ENCODE results near the gene LRRC8A.
"Not testable (repeated sequence)": the region's sequence is repeated elsewhere in the genome, so short reads cannot be mapped to it uniquely, and the experiment has no call there.

Gene LRRC8A

DNA sequence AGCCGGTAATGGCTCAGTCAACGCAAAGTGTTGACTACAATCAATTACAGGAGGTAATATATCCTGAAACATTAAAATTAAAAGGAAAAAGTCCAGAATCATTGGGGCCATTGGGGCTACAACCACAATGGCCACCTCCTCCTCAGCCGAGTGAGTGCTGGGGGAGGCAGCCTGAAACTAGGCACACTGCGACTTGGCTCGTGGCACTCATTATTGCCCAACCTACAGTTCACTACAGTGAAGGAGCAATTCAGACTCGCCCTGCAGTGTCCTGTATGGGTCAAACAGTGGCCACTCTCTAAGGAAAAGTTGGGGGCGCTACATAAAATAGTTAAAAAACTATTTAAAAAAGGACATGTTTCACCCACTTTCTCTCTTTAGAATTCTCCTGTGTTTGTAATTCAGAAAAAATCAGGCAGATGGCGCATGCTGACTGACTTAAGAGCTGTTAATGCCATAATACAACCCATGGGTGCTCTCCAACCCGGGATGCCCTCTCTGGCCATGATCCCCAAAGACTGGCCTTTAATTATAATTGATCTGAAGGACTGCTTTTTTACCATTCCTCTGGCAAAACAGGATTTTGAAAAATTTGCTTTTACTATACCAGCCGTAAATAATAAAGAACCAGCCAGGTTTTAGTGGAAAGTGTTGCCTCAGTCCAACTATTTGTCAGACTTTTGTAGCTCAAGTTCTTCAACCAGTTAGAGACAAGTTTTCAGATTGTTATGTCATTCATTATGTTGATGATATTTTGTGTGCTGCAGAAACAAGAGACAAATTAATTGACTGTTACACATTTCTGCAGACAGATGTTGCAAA, 29.9 kb upstream of the LRRC8A start:
- not testable (repeated sequence) for H3K4me1 Mint-ChIP-seq; DNase-seq; H3K27me3 Mint-ChIP-seq (ENCODE audit: low read depth, poor library complexity); H3K27ac Mint-ChIP-seq; H3K4me3 Mint-ChIP-seq
- H3K36me3 Mint-ChIP-seq (ENCODE audit: low read depth): peaks cover 30% of the 10 kb centered on the region
- peaks cover 35% of the 10 kb centered on the region for H3K9me3 Mint-ChIP-seq
- TF ChIP-seq, protein P1, sequence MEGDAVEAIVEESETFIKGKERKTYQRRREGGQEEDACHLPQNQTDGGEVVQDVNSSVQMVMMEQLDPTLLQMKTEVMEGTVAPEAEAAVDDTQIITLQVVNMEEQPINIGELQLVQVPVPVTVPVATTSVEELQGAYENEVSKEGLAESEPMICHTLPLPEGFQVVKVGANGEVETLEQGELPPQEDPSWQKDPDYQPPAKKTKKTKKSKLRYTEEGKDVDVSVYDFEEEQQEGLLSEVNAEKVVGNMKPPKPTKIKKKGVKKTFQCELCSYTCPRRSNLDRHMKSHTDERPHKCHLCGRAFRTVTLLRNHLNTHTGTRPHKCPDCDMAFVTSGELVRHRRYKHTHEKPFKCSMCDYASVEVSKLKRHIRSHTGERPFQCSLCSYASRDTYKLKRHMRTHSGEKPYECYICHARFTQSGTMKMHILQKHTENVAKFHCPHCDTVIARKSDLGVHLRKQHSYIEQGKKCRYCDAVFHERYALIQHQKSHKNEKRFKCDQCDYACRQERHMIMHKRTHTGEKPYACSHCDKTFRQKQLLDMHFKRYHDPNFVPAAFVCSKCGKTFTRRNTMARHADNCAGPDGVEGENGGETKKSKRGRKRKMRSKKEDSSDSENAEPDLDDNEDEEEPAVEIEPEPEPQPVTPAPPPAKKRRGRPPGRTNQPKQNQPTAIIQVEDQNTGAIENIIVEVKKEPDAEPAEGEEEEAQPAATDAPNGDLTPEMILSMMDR (IDR thresholded peaks at IDR 0.05): peak; percentile 13

DNA sequence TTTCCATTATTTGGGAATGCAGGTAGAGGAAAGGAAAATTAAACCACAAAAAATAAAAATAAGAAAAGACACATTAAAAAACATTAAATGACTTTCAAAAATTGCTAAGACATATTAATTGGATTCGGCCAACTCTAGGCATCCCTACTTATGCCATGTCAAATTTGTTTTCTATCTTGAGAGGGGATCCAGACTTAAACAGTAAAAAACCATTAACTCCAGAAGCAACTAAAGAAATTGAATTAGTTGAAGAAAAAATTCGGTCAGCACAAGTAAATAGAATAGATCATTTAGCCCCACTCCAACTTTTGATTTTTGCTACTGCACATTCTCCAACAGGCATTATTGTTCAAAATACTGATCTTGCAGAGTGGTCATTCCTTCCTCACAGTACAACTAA, 29.3 kb upstream of the LRRC8A start:
- H3K4me1 Mint-ChIP-seq; DNase-seq; H3K27ac Mint-ChIP-seq; H3K27me3 Mint-ChIP-seq (ENCODE audit: low read depth, poor library complexity); H3K4me3 Mint-ChIP-seq: not testable (repeated sequence)
- Mint-ChIP-seq H3K9me3 (peaks cover 32% of the 10 kb centered on the region), H3K36me3 (ENCODE audit: low read depth) (peaks cover 27% of the 10 kb centered on the region)

DNA sequence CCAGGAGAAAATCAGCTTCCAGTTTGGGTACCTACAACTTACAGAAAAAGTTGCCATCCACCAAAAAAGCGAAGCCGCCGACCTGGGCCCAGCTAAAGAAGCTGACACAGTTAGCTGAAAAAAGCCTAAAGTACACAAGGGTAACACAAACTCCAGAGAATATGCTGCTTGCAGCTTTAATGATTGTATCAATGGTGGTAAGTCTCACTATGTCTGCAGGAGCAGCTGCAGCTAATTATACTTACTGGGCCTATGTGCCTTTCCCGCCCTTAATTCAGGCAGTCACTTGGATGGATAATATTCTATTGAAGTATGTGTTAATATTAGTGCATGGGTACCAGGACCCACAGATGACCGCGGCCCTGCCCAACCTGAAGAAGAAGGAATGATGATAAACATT, 27.5 kb upstream of the LRRC8A start:
- Mint-ChIP-seq H3K9me3 (peaks cover 19% of the 10 kb centered on the region), H3K36me3 (ENCODE audit: low read depth) (peaks cover 19% of the 10 kb centered on the region)
- H3K27ac Mint-ChIP-seq; H3K4me3 Mint-ChIP-seq; DNase-seq; H3K27me3 Mint-ChIP-seq (ENCODE audit: low read depth, poor library complexity); H3K4me1 Mint-ChIP-seq: not testable (repeated sequence)

DNA sequence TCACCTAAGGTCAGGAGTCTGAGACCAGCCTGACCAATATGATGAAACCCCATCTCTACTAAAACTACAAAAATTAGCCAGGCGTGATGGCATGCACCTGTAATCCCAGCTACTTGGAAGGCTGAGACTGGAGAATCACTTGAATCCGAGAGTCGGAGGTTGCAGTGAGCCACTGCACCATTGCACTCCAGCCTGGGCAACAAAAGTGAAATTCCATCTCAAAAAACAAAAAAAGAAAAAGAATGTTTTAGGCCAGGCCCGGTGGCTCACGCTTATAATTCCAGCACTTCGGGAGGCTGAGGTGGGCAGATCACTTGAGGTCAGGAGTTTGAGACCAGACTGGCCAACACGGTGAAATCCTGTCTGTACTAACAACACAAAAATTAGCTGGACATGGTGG, 23.5 kb upstream of the LRRC8A start:
- not testable (repeated sequence) for H3K4me3 Mint-ChIP-seq; DNase-seq; H3K27ac Mint-ChIP-seq; H3K9me3 Mint-ChIP-seq; H3K27me3 Mint-ChIP-seq (ENCODE audit: low read depth, poor library complexity); H3K36me3 Mint-ChIP-seq (ENCODE audit: low read depth)
- peaks cover 15% of the 10 kb centered on the region for H3K4me1 Mint-ChIP-seq

DNA sequence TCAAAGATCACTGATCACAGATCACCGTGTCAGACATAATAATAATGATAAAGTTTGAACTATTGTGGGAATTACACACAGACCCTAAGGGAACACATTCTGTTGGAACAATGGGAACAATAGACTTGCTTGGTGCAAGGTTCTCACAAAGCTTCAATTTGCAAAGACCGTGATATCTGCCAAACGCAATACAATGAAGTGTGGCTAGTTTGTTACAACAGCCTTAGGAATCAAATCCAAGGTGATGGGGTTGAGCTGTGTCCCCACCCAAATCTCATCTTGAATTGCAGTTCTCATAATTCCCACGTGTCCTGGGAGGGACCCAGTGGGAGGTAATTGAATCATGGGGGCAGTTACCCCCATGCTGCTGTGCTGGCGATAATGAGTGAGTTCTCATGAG, 21.0 kb upstream of the LRRC8A start:
- Mint-ChIP-seq H3K9me3 (no peaks in the 10 kb centered on the region), H3K27ac (no peak overlapping the region), H3K36me3 (ENCODE audit: low read depth) (no peaks in the 10 kb centered on the region), H3K27me3 (ENCODE audit: low read depth, poor library complexity) (no peaks in the 10 kb centered on the region), H3K4me1 (peaks cover 19% of the 10 kb centered on the region), H3K4me3 (no peak overlapping the region)
- TF ChIP-seq, protein P1 (IDR thresholded peaks at IDR 0.05): no peak
- DNase-seq: no peak

DNA sequence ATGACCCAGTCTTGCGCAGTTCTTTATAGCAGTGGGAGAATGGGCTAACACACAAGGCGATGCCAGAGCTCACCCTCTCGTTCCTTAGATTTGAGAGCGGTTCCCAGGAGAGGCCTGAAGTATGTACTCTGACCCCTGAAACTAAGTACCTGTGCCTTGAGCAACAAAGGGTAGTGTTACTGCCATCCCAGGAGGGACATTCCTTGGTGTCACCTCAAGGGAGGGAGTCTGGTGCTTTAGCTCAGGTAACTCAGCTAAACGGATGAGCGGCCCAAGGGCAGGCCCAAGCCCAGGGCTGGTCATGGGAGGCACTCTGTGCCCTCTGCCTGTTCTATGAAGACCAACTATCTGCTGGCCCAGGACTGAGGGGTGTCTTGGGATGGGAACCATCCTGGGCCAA, 20.4 kb upstream of the LRRC8A start:
- no peaks in the 10 kb centered on the region for H3K36me3 Mint-ChIP-seq (ENCODE audit: low read depth)
- H3K4me1 Mint-ChIP-seq: peaks cover 19% of the 10 kb centered on the region
- no peak for DNase-seq
- no peak overlapping the region for H3K4me3 Mint-ChIP-seq
- H3K9me3 Mint-ChIP-seq: no peaks in the 10 kb centered on the region
- H3K27ac Mint-ChIP-seq: peak overlapping the region; percentile 91
- no peaks in the 10 kb centered on the region for H3K27me3 Mint-ChIP-seq (ENCODE audit: low read depth, poor library complexity)
- TF ChIP-seq, protein P1 (IDR thresholded peaks at IDR 0.05): no peak

DNA sequence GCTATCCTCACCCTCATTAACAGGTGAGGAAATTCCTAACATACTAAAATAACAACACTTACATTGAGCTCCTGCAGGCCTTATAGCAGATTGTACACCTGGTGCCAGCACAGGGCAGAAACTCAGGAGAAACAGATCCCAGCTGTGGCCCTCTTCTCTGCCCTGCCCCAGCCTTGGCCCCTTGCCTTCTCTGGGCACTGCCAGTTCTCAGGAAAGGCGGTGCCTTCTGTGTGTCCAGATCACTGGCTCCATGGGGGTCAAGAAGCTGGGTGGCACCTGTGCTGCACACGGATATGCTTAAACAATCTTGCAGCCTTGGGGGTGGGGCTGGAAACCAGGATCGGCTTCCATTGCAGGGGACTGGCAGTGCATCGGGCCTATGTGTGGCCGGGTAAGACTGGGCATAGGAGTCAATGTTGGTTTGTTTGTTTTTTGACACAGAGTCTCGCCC, 19.5 kb upstream of the LRRC8A start:
- no peaks in the 10 kb centered on the region for H3K9me3 Mint-ChIP-seq
- no peak overlapping the region for H3K27ac Mint-ChIP-seq
- TF ChIP-seq, protein P1 (IDR thresholded peaks at IDR 0.05): no peak
- H3K4me1 Mint-ChIP-seq: peaks cover 19% of the 10 kb centered on the region
- no peak for DNase-seq
- no peaks in the 10 kb centered on the region for H3K27me3 Mint-ChIP-seq (ENCODE audit: low read depth, poor library complexity)
- no peaks in the 10 kb centered on the region for H3K36me3 Mint-ChIP-seq (ENCODE audit: low read depth)
- H3K4me3 Mint-ChIP-seq: no peak overlapping the region

Data from nephron progenitor cell (in vitro differentiated cells).